ENCODE data around the gene C12orf60.

Gene C12orf60

GRCh38 chr12:14777271-14777670 lies 26.2 kb upstream of the C12orf60 start:
- DNase-seq: no peak

GRCh38 chr12:14779834-14780233 lies 23.6 kb upstream of the C12orf60 start:
- DNase-seq: no peak

GRCh38 chr12:14780859-14781258 lies 22.6 kb upstream of the C12orf60 start:
- DNase-seq: no peak

- DNase-seq: no peak
Measured at GRCh38 chr12:14781563-14781962, 21.9 kb upstream of the C12orf60 start.

- DNase-seq: no peak
Measured at GRCh38 chr12:14782756-14783155, 20.7 kb upstream of the C12orf60 start.

- DNase-seq: no peak
Measured at GRCh38 chr12:14784471-14784870, 19.0 kb upstream of the C12orf60 start.

GRCh38 chr12:14785568-14785967 lies 17.9 kb upstream of the C12orf60 start:
- no peak for DNase-seq

- DNase-seq: no peak
Measured at GRCh38 chr12:14795028-14795448, 8.4 kb upstream of the C12orf60 start.

- DNase-seq: no peak
Measured at GRCh38 chr12:14802247-14802646, 1.2 kb upstream of the C12orf60 start.

- no peak for DNase-seq
Measured at GRCh38 chr12:14802721-14803010, 804 bp upstream of the C12orf60 start.

- DNase-seq: no peak
Measured at GRCh38 chr12:14803830-14804160, 325 bp downstream of the C12orf60 start.

GRCh38 chr12:14810167-14810952 lies 6.9 kb downstream of the C12orf60 start:
- DNase-seq: no peak

- no peak for DNase-seq
Measured at GRCh38 chr12:14810953-14811483, 7.5 kb downstream of the C12orf60 start.

- DNase-seq: no peak
Measured at GRCh38 chr12:14811486-14811885, 8.0 kb downstream of the C12orf60 start.

GRCh38 chr12:14814014-14814413 lies 10.5 kb downstream of the C12orf60 start, which contains the start of gene SMCO3:
TSS of gene SMCO3 (minus strand) at chr12:14814182. CDS start at chr12:14806680, 7,502 bp downstream.
- DNase-seq: no peak

GRCh38 chr12:14824012-14824634 lies 20.7 kb downstream of the C12orf60 start:
- no peak for DNase-seq

- DNase-seq: no peak
Measured at GRCh38 chr12:14825256-14825655, 21.8 kb downstream of the C12orf60 start.

- DNase-seq: no peak
Measured at GRCh38 chr12:14826491-14826890, 23.0 kb downstream of the C12orf60 start.

- no peak for DNase-seq
Measured at GRCh38 chr12:14827043-14827442, 23.6 kb downstream of the C12orf60 start.

- DNase-seq: no peak
Measured at GRCh38 chr12:14828892-14829291, 25.4 kb downstream of the C12orf60 start.

- no peak for DNase-seq
Measured at GRCh38 chr12:14833336-14833735, 29.9 kb downstream of the C12orf60 start.

GRCh38 chr12:14833952-14834351 lies 30.5 kb downstream of the C12orf60 start:
- DNase-seq: no peak

- DNase-seq: no peak
Measured at GRCh38 chr12:14834509-14834908, 31.0 kb downstream of the C12orf60 start.

All from activated naive CD4-positive, alpha-beta T cell (primary cell).